Measurements from ENCODE around the gene PPIL6. TPM values are rescaled to one million over a fixed set of nuclear protein-coding genes. Genes with fewer than 3 reads are reported as not detected.

Gene PPIL6
- total RNA-seq, 1 experiment from 2014 or later: 0.61 TPM

GRCh38 chr6:109373762-109374161, 66.7 kb downstream of the PPIL6 start:
- H3K36me3 Mint-ChIP-seq: peaks cover 66% of the 10 kb centered on the region

GRCh38 chr6:109373331-109373730, 67.1 kb downstream of the PPIL6 start:
- no peak for ATAC-seq
- Mint-ChIP-seq H3K4me1 (no peaks in the 10 kb centered on the region), H3K27me3 (ENCODE audit: low read depth) (no peaks in the 10 kb centered on the region), H3K27ac (no peak overlapping the region), H3K36me3 (peaks cover 70% of the 10 kb centered on the region), H3K9me3 (no peaks in the 10 kb centered on the region), H3K4me3 (no peak overlapping the region)
- no peak for TF ChIP-seq TEAD1 (CRISPR knock-in tag; IDR thresholded peaks at IDR 0.05)
- no peak for TF ChIP-seq FOXK1 (CRISPR knock-in tag; IDR thresholded peaks at IDR 0.05)
- TF ChIP-seq ZNF425 (CRISPR knock-in tag; conservative IDR thresholded peaks at IDR 0.05): no peak
- no peak for TF ChIP-seq NFATC4 (CRISPR knock-in tag; IDR thresholded peaks at IDR 0.05)
- no peak for TF ChIP-seq HMGXB4 (CRISPR knock-in tag; IDR thresholded peaks at IDR 0.05)
- TF ChIP-seq, protein P1, sequence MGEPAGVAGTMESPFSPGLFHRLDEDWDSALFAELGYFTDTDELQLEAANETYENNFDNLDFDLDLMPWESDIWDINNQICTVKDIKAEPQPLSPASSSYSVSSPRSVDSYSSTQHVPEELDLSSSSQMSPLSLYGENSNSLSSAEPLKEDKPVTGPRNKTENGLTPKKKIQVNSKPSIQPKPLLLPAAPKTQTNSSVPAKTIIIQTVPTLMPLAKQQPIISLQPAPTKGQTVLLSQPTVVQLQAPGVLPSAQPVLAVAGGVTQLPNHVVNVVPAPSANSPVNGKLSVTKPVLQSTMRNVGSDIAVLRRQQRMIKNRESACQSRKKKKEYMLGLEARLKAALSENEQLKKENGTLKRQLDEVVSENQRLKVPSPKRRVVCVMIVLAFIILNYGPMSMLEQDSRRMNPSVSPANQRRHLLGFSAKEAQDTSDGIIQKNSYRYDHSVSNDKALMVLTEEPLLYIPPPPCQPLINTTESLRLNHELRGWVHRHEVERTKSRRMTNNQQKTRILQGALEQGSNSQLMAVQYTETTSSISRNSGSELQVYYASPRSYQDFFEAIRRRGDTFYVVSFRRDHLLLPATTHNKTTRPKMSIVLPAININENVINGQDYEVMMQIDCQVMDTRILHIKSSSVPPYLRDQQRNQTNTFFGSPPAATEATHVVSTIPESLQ (CRISPR knock-in tag; IDR thresholded peaks at IDR 0.05): no peak
- no peak for TF ChIP-seq NR3C1 (CRISPR knock-in tag; conservative IDR thresholded peaks at IDR 0.05; ENCODE audit: low read depth)
- TF ChIP-seq FOXJ3 (CRISPR knock-in tag; IDR thresholded peaks at IDR 0.05; ENCODE audit: borderline replicate concordance): no peak
- no peak for TF ChIP-seq HMGA2 (CRISPR knock-in tag; IDR thresholded peaks at IDR 0.05)
- no peak for TF ChIP-seq MYBL2 (CRISPR knock-in tag; IDR thresholded peaks at IDR 0.05)
- no peak for TF ChIP-seq PRRX2 (CRISPR knock-in tag; IDR thresholded peaks at IDR 0.05)
- TF ChIP-seq, protein P2, sequence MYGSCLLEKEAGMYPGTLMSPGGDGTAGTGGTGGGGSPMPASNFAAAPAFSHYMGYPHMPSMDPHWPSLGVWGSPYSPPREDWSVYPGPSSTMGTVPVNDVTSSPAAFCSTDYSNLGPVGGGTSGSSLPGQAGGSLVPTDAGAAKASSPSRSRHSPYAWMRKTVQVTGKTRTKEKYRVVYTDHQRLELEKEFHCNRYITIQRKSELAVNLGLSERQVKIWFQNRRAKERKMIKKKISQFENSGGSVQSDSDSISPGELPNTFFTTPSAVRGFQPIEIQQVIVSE (CRISPR knock-in tag; IDR thresholded peaks at IDR 0.05; ENCODE audit: borderline replicate concordance): no peak
- ChIA-PET CTCF (interaction anchor here (1.0 kb wide), 1 partner anchor 137 kb away, joined by 3 read pairs; no protein-coding TSS in a partner anchor), POLR2A (interaction anchor here (0.6 kb wide), 1 partner anchor 177 kb away, joined by 6 read pairs; no protein-coding TSS in a partner anchor)
- DNase-seq (ENCODE audit: low spot score): no peak

More at GRCh38 chr6:109373762-109374161, 66.7 kb downstream of the PPIL6 start:
- CTCF ChIA-PET: interaction anchor here (1.0 kb wide), 1 partner anchor 137 kb away, joined by 3 read pairs; no protein-coding TSS in a partner anchor
- Mint-ChIP-seq H3K9me3 (no peaks in the 10 kb centered on the region), H3K4me1 (no peaks in the 10 kb centered on the region), H3K4me3 (no peak overlapping the region), H3K27me3 (ENCODE audit: low read depth) (no peaks in the 10 kb centered on the region), H3K27ac (no peak overlapping the region)
- DNase-seq (ENCODE audit: low spot score) (no peak), ATAC-seq (no peak)
- POLR2A ChIA-PET: no interaction called here
- no peak for TF ChIP-seq E2F5 (CRISPR knock-in tag; IDR thresholded peaks at IDR 0.05)
- TF ChIP-seq IRF2 (CRISPR knock-in tag; IDR thresholded peaks at IDR 0.05; ENCODE audit: borderline replicate concordance, low read depth): no peak
- no peak for TF ChIP-seq JUN (CRISPR knock-in tag; IDR thresholded peaks at IDR 0.05)
- no peak for TF ChIP-seq FOXJ3 (CRISPR knock-in tag; IDR thresholded peaks at IDR 0.05; ENCODE audit: borderline replicate concordance)
- no peak for TF ChIP-seq ELF4 (CRISPR knock-in tag; IDR thresholded peaks at IDR 0.05; ENCODE audit: low read depth)
